Mesenchymal stem cell (in vitro differentiated cells and primary cell): Measurements from ENCODE around the gene TAAR5. TPM values are rescaled to one million over a fixed set of nuclear protein-coding genes. Genes with fewer than 3 reads are reported as not detected.
"Not testable (repeated sequence)": the region's sequence is repeated elsewhere in the genome, so short reads cannot be mapped to it uniquely, and the experiment has no call there.

Source experiments
- DNase-seq: peaks from one replicate; pipeline ENCODE4 v3.0.0-alpha.2; 2013
- H2AFZ ChIP-seq: one replicate; pipeline ENCODE4 v1.6.1; 2013; ENCODE audit warnings: low read depth, mild to moderate bottlenecking, control low read depth, inconsistent platforms, low read length, moderate library complexity
- H2AK5ac ChIP-seq: 2 replicates; pipeline ENCODE4 v1.6.1; 2013; ENCODE audit warnings: low read length, moderate library complexity, mild to moderate bottlenecking, inconsistent platforms; ENCODE audit not compliant: severe bottlenecking
- H2BK120ac ChIP-seq: one replicate; pipeline ENCODE4 v1.6.1; 2013; ENCODE audit warnings: low read depth, mild to moderate bottlenecking, inconsistent platforms, low read length, moderate library complexity
- H2BK12ac ChIP-seq, 2 experiments: one replicate each; pipeline ENCODE4 v1.6.1; 2013; ENCODE audit warnings: inconsistent platforms in 2 of 2, low read length in 2 of 2, mild to moderate bottlenecking in 2 of 2, moderate library complexity in 2 of 2, control low read depth in 1 of 2
- H2BK15ac ChIP-seq: one replicate; pipeline ENCODE4 v1.6.1; 2013; ENCODE audit warnings: mild to moderate bottlenecking, low read depth, inconsistent platforms; ENCODE audit not compliant: poor library complexity, severe bottlenecking
- H2BK5ac ChIP-seq: 2 replicates; pipeline ENCODE4 v1.6.1; 2013; ENCODE audit warnings: low read depth, mild to moderate bottlenecking, low read length, control low read depth, inconsistent platforms; ENCODE audit not compliant: poor library complexity, severe bottlenecking
- H3K14ac ChIP-seq, 2 experiments: one replicate each; pipeline ENCODE4 v1.6.1; 2013; ENCODE audit warnings: inconsistent platforms in 2 of 2, low read length in 2 of 2, control low read depth in 1 of 2, mild to moderate bottlenecking in 1 of 2, moderate library complexity in 1 of 2
- H3K18ac ChIP-seq, 2 experiments: one replicate each; pipeline ENCODE4 v1.6.1; 2013; ENCODE audit warnings: inconsistent platforms in 2 of 2, low read length in 2 of 2, control low read depth in 1 of 2, low read depth in 1 of 2, mild to moderate bottlenecking in 1 of 2
- H3K23ac ChIP-seq, 2 experiments: one replicate each; pipeline ENCODE4 v1.6.1; 2013; ENCODE audit warnings: inconsistent platforms in 2 of 2, low read length in 2 of 2, mild to moderate bottlenecking in 2 of 2, moderate library complexity in 2 of 2, control low read depth in 1 of 2
- H3K27ac ChIP-seq: 2 replicates; pipeline ENCODE4 v1.5.1; 2013; ENCODE audit warnings: mild to moderate bottlenecking, moderate library complexity, low read length, control low read depth, inconsistent platforms; ENCODE audit not compliant: poor library complexity, severe bottlenecking
- H3K27me3 ChIP-seq, 2 experiments: 2 replicates each; pipeline versions ENCODE4 v1.6.1 to v1.7.0; 2013; ENCODE audit warnings: low read length in 2 of 2, mild to moderate bottlenecking in 2 of 2, moderate library complexity in 2 of 2, control low read depth in 1 of 2, inconsistent platforms in 1 of 2; ENCODE audit not compliant: control insufficient read depth in 1 of 2, insufficient read depth in 1 of 2
- H3K36me3 ChIP-seq, 2 experiments: 2 replicates each; pipeline versions ENCODE4 v1.6.1 to v1.7.0; 2013; ENCODE audit warnings: low read length in 2 of 2, control low read depth in 1 of 2, inconsistent platforms in 1 of 2, low read depth in 1 of 2, mild to moderate bottlenecking in 1 of 2; ENCODE audit not compliant: insufficient read depth in 2 of 2, control insufficient read depth in 1 of 2
- H3K4ac ChIP-seq, 2 experiments: one replicate each; pipeline ENCODE4 v1.6.1; 2013; ENCODE audit warnings: inconsistent platforms in 2 of 2, low read length in 2 of 2, mild to moderate bottlenecking in 2 of 2, moderate library complexity in 2 of 2, control low read depth in 1 of 2, low read depth in 1 of 2
- H3K4me1 ChIP-seq: 2 replicates; pipeline ENCODE4 v1.6.1; 2013; ENCODE audit warnings: low read depth, low read length, control low read depth; ENCODE audit not compliant: control insufficient read depth, insufficient read depth
- H3K4me2 ChIP-seq: 2 replicates; pipeline ENCODE4 v1.6.1; 2013; ENCODE audit warnings: low read length, mild to moderate bottlenecking, inconsistent platforms; ENCODE audit not compliant: poor library complexity, severe bottlenecking
- H3K4me3 ChIP-seq, 2 experiments: 2 replicates each; pipeline versions ENCODE4 v1.5.1 to v1.7.0; 2013; ENCODE audit warnings: low read length in 2 of 2, mild to moderate bottlenecking in 2 of 2, control low read depth in 1 of 2, low read depth in 1 of 2; ENCODE audit not compliant: insufficient read depth in 1 of 2
- H3K79me1 ChIP-seq: replicated peaks from 2 replicates; pipeline ENCODE4 v1.6.1; 2013; ENCODE audit warnings: mild to moderate bottlenecking, control low read depth, low read length, inconsistent platforms; ENCODE audit not compliant: poor library complexity, severe bottlenecking
- H3K9ac ChIP-seq: 2 replicates; pipeline ENCODE4 v1.7.0; 2013; ENCODE audit warnings: mild to moderate bottlenecking, low read length, moderate library complexity
- H3K9me3 ChIP-seq: 2 replicates; pipeline ENCODE4 v1.7.0; 2013; ENCODE audit warnings: mild to moderate bottlenecking, low read length; ENCODE audit not compliant: control insufficient read depth
- H4K8ac ChIP-seq: one replicate; pipeline ENCODE4 v1.6.1; 2013; ENCODE audit warnings: inconsistent platforms, mild to moderate bottlenecking, low read length, moderate library complexity
- H4K91ac ChIP-seq: one replicate; pipeline ENCODE4 v1.6.1; 2013; ENCODE audit warnings: mild to moderate bottlenecking, low read length, inconsistent platforms
- WGBS: methylation state at CpG from one replicate; pipeline ENCODE4 v1.1.7; 2013; ENCODE audit warnings: mixed read lengths; 5-methylcytosine and 5-hydroxymethylcytosine counted together
- polyA plus RNA-seq, 2 experiments: library from polyadenylated mRNA; stranded (reverse); fragments of 200-250 nt; gene quantifications; one replicate each; pipeline ENCODE4 v1.2.3, GENCODE V29; 2013

Gene TAAR5, protein sequence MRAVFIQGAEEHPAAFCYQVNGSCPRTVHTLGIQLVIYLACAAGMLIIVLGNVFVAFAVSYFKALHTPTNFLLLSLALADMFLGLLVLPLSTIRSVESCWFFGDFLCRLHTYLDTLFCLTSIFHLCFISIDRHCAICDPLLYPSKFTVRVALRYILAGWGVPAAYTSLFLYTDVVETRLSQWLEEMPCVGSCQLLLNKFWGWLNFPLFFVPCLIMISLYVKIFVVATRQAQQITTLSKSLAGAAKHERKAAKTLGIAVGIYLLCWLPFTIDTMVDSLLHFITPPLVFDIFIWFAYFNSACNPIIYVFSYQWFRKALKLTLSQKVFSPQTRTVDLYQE
- polyA plus RNA-seq (2013, experiment 1 of 2): not detected
- polyA plus RNA-seq (2013, experiment 2 of 2): not detected

DNA sequence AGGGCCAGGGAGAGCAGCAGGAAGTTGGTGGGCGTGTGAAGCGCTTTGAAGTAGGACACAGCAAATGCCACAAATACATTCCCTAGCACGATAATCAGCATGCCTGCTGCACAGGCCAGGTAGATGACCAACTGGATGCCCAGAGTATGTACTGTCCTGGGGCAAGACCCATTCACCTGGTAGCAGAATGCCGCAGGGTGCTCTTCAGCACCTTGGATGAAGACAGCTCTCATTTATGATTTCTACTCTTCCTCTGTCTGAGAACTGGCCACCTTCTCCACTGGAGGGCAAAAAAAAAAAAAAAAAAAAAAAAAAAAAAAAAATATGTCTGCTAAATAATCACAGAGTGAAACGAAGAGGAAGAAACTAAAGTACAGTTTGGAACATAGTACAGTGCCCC is at the start of gene TAAR5:
Gene TAAR5, minus strand, starts transcription at position 288 of the 400 bp plus-strand sequence. Its CDS starts 55 bp downstream, at position 233.
- Histone ChIP-seq H3K79me1 (no peaks in the 10 kb centered on the region), H3K9me3 (no peaks in the 10 kb centered on the region), H3K18ac (no peak within 1 kb of the TSS), H3K4me2 (no peak within 1 kb of the TSS), H3K4ac (no peak within 1 kb of the TSS), H2AK5ac (no peak within 1 kb of the TSS), H2BK15ac (no peak within 1 kb of the TSS), H3K14ac (no peak within 1 kb of the TSS), H3K36me3 (no peaks in the 10 kb centered on the region), H3K4me3 (no peak within 1 kb of the TSS), H2BK120ac (no peak within 1 kb of the TSS), H3K9ac (no peak within 1 kb of the TSS), H3K4me1 (no peaks in the 10 kb centered on the region), H4K8ac (no peak within 1 kb of the TSS), H3K27ac (no peak within 1 kb of the TSS), H3K27me3 (peaks cover 2 to 7% of the 10 kb centered on the region in 2 experiments), H4K91ac (no peak within 1 kb of the TSS), H2AFZ (no peak within 1 kb of the TSS), H2BK12ac (no peak within 1 kb of the TSS), H3K23ac (no peak within 1 kb of the TSS), H2BK5ac (no peak within 1 kb of the TSS)
- 92% methylated on average over 4 of the region's 5 CpGs for WGBS
- DNase-seq: no peak

DNA sequence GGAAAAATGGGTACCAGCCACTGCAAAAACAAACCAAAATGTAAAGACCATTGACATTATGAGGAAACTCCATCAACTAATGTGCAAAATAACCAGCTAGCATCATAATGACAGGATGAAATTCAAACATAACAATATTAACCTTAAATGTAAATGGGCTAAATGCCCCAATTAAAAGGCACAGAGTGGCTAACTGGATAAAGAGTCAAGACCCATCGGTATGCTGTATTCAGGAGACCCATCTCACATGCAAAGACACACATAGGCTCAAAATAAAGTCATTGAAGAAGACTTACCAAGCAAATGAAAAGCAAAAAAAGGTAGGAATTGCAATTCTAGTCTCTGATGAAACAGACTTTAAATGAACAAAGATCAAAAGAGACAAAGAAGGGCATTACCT is 47.6 kb upstream of the TAAR5 start:
- not testable (repeated sequence) for H3K4me1 ChIP-seq, H3K4me2 ChIP-seq, H3K36me3 ChIP-seq, H2BK12ac ChIP-seq, H3K18ac ChIP-seq, H3K14ac ChIP-seq, DNase-seq, H3K4ac ChIP-seq, H3K79me1 ChIP-seq, H4K8ac ChIP-seq, H2BK120ac ChIP-seq, H2BK5ac ChIP-seq, H3K4me3 ChIP-seq, H2AK5ac ChIP-seq, H3K9ac ChIP-seq, H2AFZ ChIP-seq, H4K91ac ChIP-seq, H3K27ac ChIP-seq, H2BK15ac ChIP-seq, H3K23ac ChIP-seq, H3K9me3 ChIP-seq
- no CpG with 5 or more reads among the region's 1 CpG for WGBS
- peaks cover 10 to 21% of the 10 kb centered on the region in 2 experiments for H3K27me3 ChIP-seq

DNA sequence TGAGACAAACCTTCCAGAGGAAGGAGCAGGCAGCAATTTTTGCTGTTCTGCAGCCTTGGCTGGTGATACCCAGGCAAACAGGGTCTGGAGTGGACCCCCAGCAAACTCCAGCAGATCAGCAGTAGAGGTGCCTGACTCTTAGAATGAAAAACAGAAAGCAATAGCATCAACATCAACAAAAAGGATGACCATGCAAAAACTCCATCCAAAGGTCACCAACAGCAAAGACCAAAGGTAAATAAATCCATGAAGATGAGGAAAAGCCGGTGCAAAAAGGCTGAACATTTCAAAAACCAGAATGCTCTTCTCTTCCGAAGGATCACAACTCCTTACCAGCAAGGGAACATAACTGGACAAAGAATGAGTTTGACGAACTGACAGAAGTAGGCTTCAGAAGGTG is 46.4 kb upstream of the TAAR5 start:
- H3K9ac ChIP-seq, H2AK5ac ChIP-seq, H3K4me3 ChIP-seq, H3K9me3 ChIP-seq, H2BK120ac ChIP-seq, H3K14ac ChIP-seq, H4K8ac ChIP-seq, H3K18ac ChIP-seq, H3K4me1 ChIP-seq, H2BK5ac ChIP-seq, DNase-seq, H3K4me2 ChIP-seq, H3K36me3 ChIP-seq, H4K91ac ChIP-seq, H3K23ac ChIP-seq, H2AFZ ChIP-seq, H3K4ac ChIP-seq, H3K79me1 ChIP-seq, H2BK15ac ChIP-seq, H2BK12ac ChIP-seq, H3K27ac ChIP-seq: not testable (repeated sequence)
- WGBS: 100% methylated on average over 1 of the region's 3 CpGs
- H3K27me3 ChIP-seq: peaks cover 10 to 25% of the 10 kb centered on the region in 2 experiments

DNA sequence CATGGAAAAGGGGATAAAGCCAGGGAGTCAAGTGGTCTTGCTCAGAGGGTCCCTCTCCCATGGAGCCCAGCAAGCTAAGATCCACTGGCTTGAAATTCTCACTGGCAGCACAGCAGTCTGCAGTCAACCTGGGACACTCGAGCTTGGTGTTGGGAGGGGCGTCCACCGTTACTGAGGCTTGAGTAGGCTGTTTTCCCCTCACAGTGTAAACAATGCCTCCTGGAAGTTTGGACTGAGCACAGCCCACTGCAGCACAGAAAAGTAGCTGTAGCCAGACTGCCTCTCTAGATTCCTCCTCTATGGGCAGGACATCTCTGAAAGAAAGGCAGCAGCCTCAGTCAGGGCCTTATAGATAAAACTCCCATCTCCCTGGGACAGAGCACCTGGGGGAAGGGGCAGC is 45.7 kb upstream of the TAAR5 start:
- not testable (repeated sequence) for H3K36me3 ChIP-seq, H2AK5ac ChIP-seq, H3K14ac ChIP-seq, DNase-seq, H2BK5ac ChIP-seq, H3K18ac ChIP-seq, H2BK120ac ChIP-seq, H3K4me3 ChIP-seq, H3K27ac ChIP-seq, H2BK12ac ChIP-seq, H2BK15ac ChIP-seq, H3K4ac ChIP-seq, H2AFZ ChIP-seq, H3K9ac ChIP-seq, H3K4me1 ChIP-seq, H4K8ac ChIP-seq, H4K91ac ChIP-seq, H3K79me1 ChIP-seq, H3K23ac ChIP-seq, H3K4me2 ChIP-seq, H3K9me3 ChIP-seq
- peaks cover 10 to 25% of the 10 kb centered on the region in 2 experiments for H3K27me3 ChIP-seq
- 30% methylated on average over 3 of the region's 3 CpGs for WGBS
